PC-3 (cell line): ENCODE data around the gene MAMDC4. TPM values are rescaled to one million over a fixed set of nuclear protein-coding genes. Genes with fewer than 3 reads are reported as not detected.
"Not testable (repeated sequence)": the region's sequence is repeated elsewhere in the genome, so short reads cannot be mapped to it uniquely, and the experiment has no call there.

Experiments used
- ATAC-seq: fragments of 200-7000 bp; cut with Tn5 transposase; 2 replicates; pipeline ENCODE4 v1.9.1; 2020; ENCODE audit warnings: mild to moderate bottlenecking, moderate library complexity
- BruUV-seq: library from RNA; stranded (reverse); fragments of 400-500 nt; replicated peaks from 2 replicates; lab custom pipeline; 2021; lab: Mats Ljungman, UMichigan
- CTCF ChIA-PET: fragments of 300-600 bp; sonication (Branson Sonifier 250); formaldehyde crosslinking; loops from one replicate; lab custom pipeline; 2022; ENCODE audit warnings: antibody characterized with exemption; lab: Charles Lee
- POLR2A ChIA-PET: fragments of 300-600 bp; sonication (Branson Sonifier 250); formaldehyde crosslinking; loops from one replicate; lab custom pipeline; 2022; ENCODE audit warnings: antibody characterized with exemption; ENCODE audit not compliant: unreplicated experiment; lab: Charles Lee
- DNase-seq: peaks from one replicate; pipeline ENCODE4 v3.0.0-alpha.2; 2015
- H2AFZ ChIP-seq: fragments of 300-600 bp; sonication (generic); 2 replicates; pipeline ENCODE4 v1.6.0; 2016; ENCODE audit warnings: antibody characterized with exemption, low read length
- H3F3A ChIP-seq: fragments of 300-600 bp; sonication (generic); one replicate; pipeline ENCODE4 v1.6.0; 2017; ENCODE audit warnings: antibody characterized with exemption, low read length, control low read depth, mild to moderate bottlenecking; ENCODE audit not compliant: unreplicated experiment
- H3K27ac ChIP-seq: fragments of 300-600 bp; sonication (generic); 2 replicates; pipeline ENCODE4 v1.5.1; 2016; ENCODE audit warnings: mild to moderate bottlenecking, low read length
- H3K27me3 ChIP-seq: fragments of 300-600 bp; sonication (generic); 2 replicates; pipeline ENCODE4 v1.6.1; 2016; ENCODE audit warnings: low read length, mixed read lengths
- H3K36me3 ChIP-seq: fragments of 300-600 bp; sonication (generic); 2 replicates; pipeline ENCODE4 v1.6.1; 2016; ENCODE audit warnings: low read depth, mixed run types, low read length, mixed read lengths
- H3K4me1 ChIP-seq: fragments of 300-600 bp; sonication (generic); 2 replicates; pipeline ENCODE4 v1.5.1; 2016; ENCODE audit warnings: low read length; ENCODE audit not compliant: insufficient read depth
- H3K4me2 ChIP-seq: fragments of 300-600 bp; sonication (generic); 2 replicates; pipeline ENCODE4 v1.6.0; 2016; ENCODE audit warnings: low read length
- H3K4me3 ChIP-seq: fragments of 300-600 bp; sonication (generic); 2 replicates; pipeline ENCODE4 v1.5.1; 2016; ENCODE audit warnings: mild to moderate bottlenecking, low read length, mixed read lengths
- H3K79me2 ChIP-seq: fragments of 300-600 bp; sonication (generic); 2 replicates; pipeline ENCODE4 v1.6.1; 2017; ENCODE audit warnings: low read length, mixed read lengths
- H3K9ac ChIP-seq: fragments of 300-600 bp; sonication (generic); 2 replicates; pipeline ENCODE4 v1.6.0; 2016; ENCODE audit warnings: mild to moderate bottlenecking, low read length
- H3K9me2 ChIP-seq: fragments of 300-600 bp; sonication (generic); replicated peaks from 2 replicates; pipeline ENCODE4 v1.6.1; 2016; ENCODE audit warnings: mixed run types, low read length, mixed read lengths
- H3K9me3 ChIP-seq: fragments of 300-600 bp; sonication (generic); 2 replicates; pipeline ENCODE4 v1.6.1; 2016; ENCODE audit warnings: low read length, mixed read lengths
- H4K20me1 ChIP-seq: fragments of 300-600 bp; sonication (generic); 2 replicates; pipeline ENCODE4 v1.6.1; 2016; ENCODE audit warnings: low read length, mixed read lengths
- EZH2 ChIP-seq: fragments of 300-600 bp; sonication (generic); IDR thresholded peaks from one replicate; pipeline ENCODE4 v1.6.1; 2017; ENCODE audit warnings: antibody characterized with exemption, mild to moderate bottlenecking, low read length; ENCODE audit not compliant: unreplicated experiment
- EZH2phosphoT487 ChIP-seq: fragments of 300-600 bp; sonication (generic); IDR thresholded peaks from 2 replicates; pipeline ENCODE4 v1.6.1; 2018; ENCODE audit warnings: mild to moderate bottlenecking, antibody characterized with exemption, low read length, borderline replicate concordance
- intact Hi-C: fragments of 100-400 bp; cut with micrococcal nuclease; formaldehyde crosslinking; loops from 2 replicates; pipeline ENCODE4 v1.9.0; 2023
- total RNA-seq: library from RNA; depleted of rRNA; stranded (reverse); fragments of >200 nt; gene quantifications from 2 replicates; pipeline ENCODE4 v1.2.3, GENCODE V29; 2014
- TF ChIP-seq, protein P1 (sequence below): fragments of 300-600 bp; sonication (generic); conservative IDR thresholded peaks from 2 replicates; pipeline ENCODE4 v1.5.1; 2017; ENCODE audit warnings: antibody characterized with exemption, low read depth, mild to moderate bottlenecking, low read length

MAMDC4 gene
- total RNA-seq, 1 experiment from 2014 or later: 3.0 TPM

DNA sequence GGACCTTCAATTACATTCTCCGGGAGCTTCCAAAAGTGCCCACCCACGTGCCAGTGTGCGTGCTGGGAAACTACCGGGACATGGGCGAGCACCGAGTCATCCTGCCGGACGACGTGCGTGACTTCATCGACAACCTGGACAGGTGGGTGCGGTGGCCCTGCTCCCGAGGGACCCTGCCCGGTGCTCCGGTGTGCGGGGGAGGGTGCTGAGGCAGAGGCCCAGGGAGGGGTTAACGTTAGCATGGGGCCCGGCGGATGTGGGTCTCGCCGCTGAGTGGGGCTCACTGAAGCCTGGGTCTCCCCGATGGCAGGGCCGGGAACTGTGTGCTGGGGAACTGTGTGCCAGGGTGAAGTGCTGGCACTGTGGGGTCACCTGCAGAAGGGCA lies 20.4 kb upstream of the MAMDC4 start:
- peaks cover 6% of the 10 kb centered on the region; the same call in 1 of the 2 replicates for H3K36me3 ChIP-seq
- H3K27me3 ChIP-seq: no peaks in the 10 kb centered on the region
- CTCF ChIA-PET: no interaction called here
- POLR2A ChIA-PET: no interaction called here
- no peak for TF ChIP-seq EZH2phosphoT487
- TF ChIP-seq, protein P1, sequence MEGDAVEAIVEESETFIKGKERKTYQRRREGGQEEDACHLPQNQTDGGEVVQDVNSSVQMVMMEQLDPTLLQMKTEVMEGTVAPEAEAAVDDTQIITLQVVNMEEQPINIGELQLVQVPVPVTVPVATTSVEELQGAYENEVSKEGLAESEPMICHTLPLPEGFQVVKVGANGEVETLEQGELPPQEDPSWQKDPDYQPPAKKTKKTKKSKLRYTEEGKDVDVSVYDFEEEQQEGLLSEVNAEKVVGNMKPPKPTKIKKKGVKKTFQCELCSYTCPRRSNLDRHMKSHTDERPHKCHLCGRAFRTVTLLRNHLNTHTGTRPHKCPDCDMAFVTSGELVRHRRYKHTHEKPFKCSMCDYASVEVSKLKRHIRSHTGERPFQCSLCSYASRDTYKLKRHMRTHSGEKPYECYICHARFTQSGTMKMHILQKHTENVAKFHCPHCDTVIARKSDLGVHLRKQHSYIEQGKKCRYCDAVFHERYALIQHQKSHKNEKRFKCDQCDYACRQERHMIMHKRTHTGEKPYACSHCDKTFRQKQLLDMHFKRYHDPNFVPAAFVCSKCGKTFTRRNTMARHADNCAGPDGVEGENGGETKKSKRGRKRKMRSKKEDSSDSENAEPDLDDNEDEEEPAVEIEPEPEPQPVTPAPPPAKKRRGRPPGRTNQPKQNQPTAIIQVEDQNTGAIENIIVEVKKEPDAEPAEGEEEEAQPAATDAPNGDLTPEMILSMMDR: no peak
- no peak for TF ChIP-seq EZH2
- BruUV-seq: no TSS peak
- no peaks in the 10 kb centered on the region for H3K79me2 ChIP-seq
- H3K4me2 ChIP-seq: no peak overlapping the region
- DNase-seq: no peak
- H3K9me3 ChIP-seq: no peaks in the 10 kb centered on the region
- no peaks in the 10 kb centered on the region for H3K9me2 ChIP-seq
- H3K4me1 ChIP-seq: no peaks in the 10 kb centered on the region
- H2AFZ ChIP-seq: no peak overlapping the region
- no peak overlapping the region for H3K9ac ChIP-seq
- H3F3A ChIP-seq: no peaks in the 10 kb centered on the region
- H4K20me1 ChIP-seq: no peaks in the 10 kb centered on the region
- H3K4me3 ChIP-seq: no peak overlapping the region
- ATAC-seq: no peak
- H3K27ac ChIP-seq: no peak overlapping the region
- intact Hi-C loops: no loop called here

DNA sequence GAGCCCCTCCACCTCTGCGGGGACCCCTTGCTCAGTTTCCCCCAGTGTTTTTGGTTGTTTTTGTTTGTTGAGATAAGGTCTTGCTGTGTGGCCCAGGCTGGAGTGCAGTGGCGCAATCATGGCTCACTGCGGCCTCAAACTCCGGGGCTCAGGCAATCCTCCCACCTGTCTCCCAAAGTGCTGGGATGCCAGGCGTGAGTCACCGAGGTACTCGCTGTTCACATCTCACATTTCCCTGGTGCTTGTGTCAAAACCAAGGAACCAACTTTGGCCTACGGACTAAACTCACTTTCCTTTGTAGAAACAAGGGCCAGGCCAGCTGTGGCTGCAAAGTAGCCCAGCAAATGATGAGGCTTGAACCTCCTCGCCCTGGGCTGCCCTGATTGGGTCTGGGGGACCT lies 19.6 kb upstream of the MAMDC4 start:
- DNase-seq (no peak), ATAC-seq (no peak)
- Histone ChIP-seq H3K27me3 (no peaks in the 10 kb centered on the region), H3K79me2 (no peaks in the 10 kb centered on the region), H3F3A (no peaks in the 10 kb centered on the region), H3K4me3 (no peak overlapping the region), H3K9ac (no peak overlapping the region), H3K4me1 (no peaks in the 10 kb centered on the region), H3K4me2 (no peak overlapping the region), H3K36me3 (peaks cover 6% of the 10 kb centered on the region; the same call in 1 of the 2 replicates), H4K20me1 (no peaks in the 10 kb centered on the region), H2AFZ (no peak overlapping the region), H3K9me3 (no peaks in the 10 kb centered on the region), H3K27ac (no peak overlapping the region), H3K9me2 (no peaks in the 10 kb centered on the region)
- intact Hi-C loops: no loop called here
- TF ChIP-seq EZH2phosphoT487 (no peak), EZH2 (no peak)
- TF ChIP-seq, protein P1: no peak
- ChIA-PET POLR2A (no interaction called here), CTCF (no interaction called here)
- no TSS peak for BruUV-seq

DNA sequence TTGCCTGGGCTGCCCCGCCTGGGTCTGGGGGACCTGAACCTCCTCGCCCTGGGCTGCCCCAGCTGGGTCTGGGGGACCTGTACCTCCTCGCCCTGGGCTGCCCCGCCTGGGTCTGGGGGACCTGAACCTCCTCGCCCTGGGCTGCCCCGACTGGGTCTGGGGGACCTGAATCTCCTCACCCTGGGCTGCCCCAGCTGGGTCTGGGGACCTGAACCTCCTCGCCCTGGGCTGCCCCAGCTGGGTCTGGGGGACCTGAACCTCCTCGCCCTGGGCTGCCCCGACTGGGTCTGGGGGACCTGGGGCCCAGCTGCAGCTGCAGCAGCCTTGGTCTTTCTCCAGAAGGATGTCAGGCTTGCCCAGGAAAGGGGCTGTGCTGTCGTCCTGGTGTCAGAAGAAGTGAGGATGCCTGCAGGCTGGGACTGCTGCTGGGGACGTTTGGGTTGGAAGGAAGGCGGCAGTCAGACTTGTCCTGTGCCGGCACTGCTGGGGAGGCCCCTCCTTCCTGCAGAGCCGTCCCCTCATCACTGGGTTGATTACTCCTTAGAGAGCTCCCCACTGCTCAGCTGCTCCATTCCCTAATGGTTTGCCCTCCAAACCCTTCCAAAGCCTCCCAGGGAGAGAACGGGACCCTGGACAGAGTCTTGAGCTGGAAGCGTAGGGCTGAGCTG lies 18.6 kb upstream of the MAMDC4 start:
- H3K27ac ChIP-seq, intact Hi-C loops, H3K9ac ChIP-seq, H3K4me1 ChIP-seq, H3K9me3 ChIP-seq, DNase-seq, H3K36me3 ChIP-seq, H3K9me2 ChIP-seq, H3K79me2 ChIP-seq, H3K27me3 ChIP-seq, H4K20me1 ChIP-seq, CTCF ChIA-PET, POLR2A ChIA-PET, H3K4me3 ChIP-seq, H2AFZ ChIP-seq, ATAC-seq, H3K4me2 ChIP-seq, H3F3A ChIP-seq, BruUV-seq: not testable (repeated sequence)
